ENCODE data around the gene DEAF1. TPM values are rescaled to one million over a fixed set of nuclear protein-coding genes. Genes with fewer than 3 reads are reported as not detected.

DEAF1 gene
- total and polyA plus RNA-seq, 10 of the 15 experiments (the other 5 are each of a cell fraction or from before 2014, with no cell fraction given): 0.68 to 51.3 (median 25.9) TPM

DNA sequence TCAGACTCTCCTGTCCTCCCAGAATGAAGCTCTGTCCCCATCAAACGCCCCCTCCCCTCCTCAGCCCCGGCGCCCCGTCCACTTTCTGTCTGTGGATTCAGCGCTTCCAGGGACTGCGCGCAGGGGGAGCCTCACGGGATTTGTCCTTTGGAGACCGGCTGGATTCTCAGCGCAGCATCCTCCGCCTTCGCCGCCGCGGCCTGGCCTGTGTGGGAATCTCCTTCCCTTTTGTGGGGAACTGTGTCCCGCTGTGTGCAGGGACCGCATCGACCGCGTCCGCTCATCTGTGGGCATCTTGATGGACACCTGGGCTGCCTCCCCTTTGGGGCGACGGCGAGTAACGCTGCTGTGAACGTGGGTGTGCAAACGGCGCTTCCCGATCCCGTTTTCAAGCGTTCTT lies 67.0 kb downstream of the DEAF1 start (continued):
- TF ChIP-seq, protein P1, sequence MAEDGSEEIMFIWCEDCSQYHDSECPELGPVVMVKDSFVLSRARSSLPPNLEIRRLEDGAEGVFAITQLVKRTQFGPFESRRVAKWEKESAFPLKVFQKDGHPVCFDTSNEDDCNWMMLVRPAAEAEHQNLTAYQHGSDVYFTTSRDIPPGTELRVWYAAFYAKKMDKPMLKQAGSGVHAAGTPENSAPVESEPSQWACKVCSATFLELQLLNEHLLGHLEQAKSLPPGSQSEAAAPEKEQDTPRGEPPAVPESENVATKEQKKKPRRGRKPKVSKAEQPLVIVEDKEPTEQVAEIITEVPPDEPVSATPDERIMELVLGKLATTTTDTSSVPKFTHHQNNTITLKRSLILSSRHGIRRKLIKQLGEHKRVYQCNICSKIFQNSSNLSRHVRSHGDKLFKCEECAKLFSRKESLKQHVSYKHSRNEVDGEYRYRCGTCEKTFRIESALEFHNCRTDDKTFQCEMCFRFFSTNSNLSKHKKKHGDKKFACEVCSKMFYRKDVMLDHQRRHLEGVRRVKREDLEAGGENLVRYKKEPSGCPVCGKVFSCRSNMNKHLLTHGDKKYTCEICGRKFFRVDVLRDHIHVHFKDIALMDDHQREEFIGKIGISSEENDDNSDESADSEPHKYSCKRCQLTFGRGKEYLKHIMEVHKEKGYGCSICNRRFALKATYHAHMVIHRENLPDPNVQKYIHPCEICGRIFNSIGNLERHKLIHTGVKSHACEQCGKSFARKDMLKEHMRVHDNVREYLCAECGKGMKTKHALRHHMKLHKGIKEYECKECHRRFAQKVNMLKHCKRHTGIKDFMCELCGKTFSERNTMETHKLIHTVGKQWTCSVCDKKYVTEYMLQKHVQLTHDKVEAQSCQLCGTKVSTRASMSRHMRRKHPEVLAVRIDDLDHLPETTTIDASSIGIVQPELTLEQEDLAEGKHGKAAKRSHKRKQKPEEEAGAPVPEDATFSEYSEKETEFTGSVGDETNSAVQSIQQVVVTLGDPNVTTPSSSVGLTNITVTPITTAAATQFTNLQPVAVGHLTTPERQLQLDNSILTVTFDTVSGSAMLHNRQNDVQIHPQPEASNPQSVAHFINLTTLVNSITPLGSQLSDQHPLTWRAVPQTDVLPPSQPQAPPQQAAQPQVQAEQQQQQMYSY (CRISPR knock-in tag; IDR thresholded peaks at IDR 0.05): no peak
- TF ChIP-seq TCF7 (IDR thresholded peaks at IDR 0.05; ENCODE audit: borderline replicate concordance): no peak

DNA sequence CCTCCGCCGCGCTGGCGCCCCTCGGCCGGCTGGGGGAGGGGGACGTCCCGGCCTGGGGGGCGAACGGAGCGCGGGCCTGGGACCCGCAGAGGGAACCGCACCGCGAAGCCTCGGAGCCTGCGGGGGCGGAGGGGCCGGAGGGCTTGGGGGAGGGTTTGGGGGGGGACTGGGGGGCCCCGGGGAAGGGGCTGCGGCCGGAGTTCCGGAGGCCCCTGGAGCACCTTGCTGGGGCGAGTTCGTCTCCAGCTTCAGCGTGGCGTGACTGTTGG lies 67.8 kb downstream of the DEAF1 start:
- Histone ChIP-seq H3K79me2 (ENCODE audit: control insufficient read depth, insufficient read depth, low read length) (no peaks in the 10 kb centered on the region), H3K36me3 (ENCODE audit: control insufficient read depth in 2 of 2, insufficient read depth in 2 of 2, low read length in 1 of 2) (no peaks in the 10 kb centered on the region), H3K9me3 (replicated peaks; ENCODE audit: control insufficient read depth, insufficient read depth, low read length) (no peaks in the 10 kb centered on the region), H3K9ac (ENCODE audit: control insufficient read depth, insufficient read depth, low read length) (no peak overlapping the region), H2AFZ (ENCODE audit: control insufficient read depth, low read depth, low read length) (no peak overlapping the region), H3K27me3 (replicated peaks in 1 of 2; ENCODE audit: control insufficient read depth in 2 of 2, insufficient read depth in 2 of 2, low read length in 1 of 2) (no peaks in the 10 kb centered on the region), H3K4me1 (ENCODE audit: control insufficient read depth, insufficient read depth, low read length) (peaks cover 29% of the 10 kb centered on the region), H4K20me1 (ENCODE audit: control insufficient read depth, insufficient read depth) (no peaks in the 10 kb centered on the region), H3K27ac (ENCODE audit: control insufficient read depth, insufficient read depth) (no peak overlapping the region), H3K4me3 (no peak overlapping the region), H3K4me2 (ENCODE audit: control insufficient read depth, insufficient read depth) (no peak overlapping the region)
- ChIA-PET POLR2A (no interaction called here), SMC1A (ENCODE audit: uncharacterized antibody, unreplicated experiment) (no interaction called here), RAD21 (ENCODE audit: unreplicated experiment) (no interaction called here), CTCF (no interaction called here)
- WGBS (ENCODE audit: insufficient coverage, insufficient replicate concordance, low lambda C conversion rate, missing lambda C conversion rate): 67% methylated on average over 3 of the region's 28 CpGs
- BruUV-seq (replicated peaks): no TSS peak
- FAIRE-seq (no peak), ATAC-seq (no peak), DNase-seq (ENCODE audit: low read depth, low spot score) (no peak)
- intact Hi-C loops (cut with micrococcal nuclease; ENCODE audit: unreplicated experiment) (no loop called here), in situ Hi-C loops (cut with MboI) (no loop called here)
- TF ChIP-seq EED (IDR thresholded peaks at IDR 0.05; ENCODE audit: low read depth) (no peak), SMAD5 (IDR thresholded peaks at IDR 0.05; ENCODE audit: low read depth) (no peak), CBX3 (IDR thresholded peaks at IDR 0.05; ENCODE audit: borderline replicate concordance, low read depth) (no peak), ZBED1 (IDR thresholded peaks at IDR 0.05; ENCODE audit: borderline replicate concordance) (no peak), CHD1 (IDR thresholded peaks at IDR 0.05; ENCODE audit: low read depth, low read length) (no peak), EP300 (IDR thresholded peaks at IDR 0.05; ENCODE audit: borderline replicate concordance in 1 of 2, control insufficient read depth in 1 of 2, low read depth in 2 of 2, low read length in 2 of 2) (no peak)
- TF ChIP-seq, protein P2, sequence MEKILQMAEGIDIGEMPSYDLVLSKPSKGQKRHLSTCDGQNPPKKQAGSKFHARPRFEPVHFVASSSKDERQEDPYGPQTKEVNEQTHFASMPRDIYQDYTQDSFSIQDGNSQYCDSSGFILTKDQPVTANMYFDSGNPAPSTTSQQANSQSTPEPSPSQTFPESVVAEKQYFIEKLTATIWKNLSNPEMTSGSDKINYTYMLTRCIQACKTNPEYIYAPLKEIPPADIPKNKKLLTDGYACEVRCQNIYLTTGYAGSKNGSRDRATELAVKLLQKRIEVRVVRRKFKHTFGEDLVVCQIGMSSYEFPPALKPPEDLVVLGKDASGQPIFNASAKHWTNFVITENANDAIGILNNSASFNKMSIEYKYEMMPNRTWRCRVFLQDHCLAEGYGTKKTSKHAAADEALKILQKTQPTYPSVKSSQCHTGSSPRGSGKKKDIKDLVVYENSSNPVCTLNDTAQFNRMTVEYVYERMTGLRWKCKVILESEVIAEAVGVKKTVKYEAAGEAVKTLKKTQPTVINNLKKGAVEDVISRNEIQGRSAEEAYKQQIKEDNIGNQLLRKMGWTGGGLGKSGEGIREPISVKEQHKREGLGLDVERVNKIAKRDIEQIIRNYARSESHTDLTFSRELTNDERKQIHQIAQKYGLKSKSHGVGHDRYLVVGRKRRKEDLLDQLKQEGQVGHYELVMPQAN (conservative IDR thresholded peaks at IDR 0.05): no peak
- TF ChIP-seq, protein P3, sequence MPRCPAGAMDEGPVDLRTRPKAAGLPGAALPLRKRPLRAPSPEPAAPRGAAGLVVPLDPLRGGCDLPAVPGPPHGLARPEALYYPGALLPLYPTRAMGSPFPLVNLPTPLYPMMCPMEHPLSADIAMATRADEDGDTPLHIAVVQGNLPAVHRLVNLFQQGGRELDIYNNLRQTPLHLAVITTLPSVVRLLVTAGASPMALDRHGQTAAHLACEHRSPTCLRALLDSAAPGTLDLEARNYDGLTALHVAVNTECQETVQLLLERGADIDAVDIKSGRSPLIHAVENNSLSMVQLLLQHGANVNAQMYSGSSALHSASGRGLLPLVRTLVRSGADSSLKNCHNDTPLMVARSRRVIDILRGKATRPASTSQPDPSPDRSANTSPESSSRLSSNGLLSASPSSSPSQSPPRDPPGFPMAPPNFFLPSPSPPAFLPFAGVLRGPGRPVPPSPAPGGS (IDR thresholded peaks at IDR 0.05; ENCODE audit: borderline replicate concordance, insufficient read depth, low read depth, low read length, poor library complexity, severe bottlenecking): no peak
- TF ChIP-seq, protein P4, sequence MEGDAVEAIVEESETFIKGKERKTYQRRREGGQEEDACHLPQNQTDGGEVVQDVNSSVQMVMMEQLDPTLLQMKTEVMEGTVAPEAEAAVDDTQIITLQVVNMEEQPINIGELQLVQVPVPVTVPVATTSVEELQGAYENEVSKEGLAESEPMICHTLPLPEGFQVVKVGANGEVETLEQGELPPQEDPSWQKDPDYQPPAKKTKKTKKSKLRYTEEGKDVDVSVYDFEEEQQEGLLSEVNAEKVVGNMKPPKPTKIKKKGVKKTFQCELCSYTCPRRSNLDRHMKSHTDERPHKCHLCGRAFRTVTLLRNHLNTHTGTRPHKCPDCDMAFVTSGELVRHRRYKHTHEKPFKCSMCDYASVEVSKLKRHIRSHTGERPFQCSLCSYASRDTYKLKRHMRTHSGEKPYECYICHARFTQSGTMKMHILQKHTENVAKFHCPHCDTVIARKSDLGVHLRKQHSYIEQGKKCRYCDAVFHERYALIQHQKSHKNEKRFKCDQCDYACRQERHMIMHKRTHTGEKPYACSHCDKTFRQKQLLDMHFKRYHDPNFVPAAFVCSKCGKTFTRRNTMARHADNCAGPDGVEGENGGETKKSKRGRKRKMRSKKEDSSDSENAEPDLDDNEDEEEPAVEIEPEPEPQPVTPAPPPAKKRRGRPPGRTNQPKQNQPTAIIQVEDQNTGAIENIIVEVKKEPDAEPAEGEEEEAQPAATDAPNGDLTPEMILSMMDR (IDR thresholded peaks at IDR 0.05 in 2 of 3, conservative IDR thresholded peaks at IDR 0.05 in 1 of 3; ENCODE audit: control insufficient read depth in 2 of 3, extremely low read depth in 1 of 3, insufficient read depth in 1 of 3, low read depth in 3 of 3, low read length in 3 of 3): no peak

Data from GM12878 (cell line).